ENCODE results near the gene ZBTB20. TPM values are rescaled to one million over a fixed set of nuclear protein-coding genes. Genes with fewer than 3 reads are reported as not detected.
A peak's percentile ranks its signal among the peaks of the same experiment; 100 is the strongest.

The ZBTB20 gene
- total RNA-seq, 2 donors from 2014 or later: 112 to 120 TPM

DNA sequence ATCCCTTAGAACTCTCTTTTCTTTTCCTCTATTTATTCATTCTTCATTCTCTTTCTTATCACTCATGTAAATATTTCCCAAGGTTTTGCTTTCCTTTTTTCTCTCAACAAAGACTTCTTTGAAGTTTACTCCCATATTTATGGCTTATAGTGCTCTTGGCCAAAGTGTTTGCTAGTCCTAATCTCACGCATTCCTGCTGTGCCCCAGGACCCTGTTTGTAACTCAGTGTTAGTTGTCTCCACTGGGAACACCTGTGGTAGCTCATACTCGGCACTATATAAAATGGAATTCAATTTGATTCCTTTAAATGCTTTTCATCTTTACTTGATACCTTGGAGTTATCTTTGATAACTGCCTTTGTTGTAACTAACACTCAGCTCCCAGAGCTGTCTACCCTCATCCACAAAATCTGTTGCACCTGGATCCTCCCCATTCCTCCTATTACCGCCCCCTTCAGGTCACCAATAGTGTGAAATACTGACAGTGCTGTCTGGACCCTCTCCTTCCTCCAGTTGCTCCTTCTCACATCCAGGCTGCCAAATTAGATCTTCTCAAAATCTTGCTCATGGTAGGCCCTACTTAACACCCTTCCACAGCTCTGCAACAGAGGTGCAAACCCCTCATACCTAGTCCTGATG lies 776.4 kb downstream of the ZBTB20 start:
- H3K4me3 ChIP-seq: no peak overlapping the region
- TF ChIP-seq, protein P1, sequence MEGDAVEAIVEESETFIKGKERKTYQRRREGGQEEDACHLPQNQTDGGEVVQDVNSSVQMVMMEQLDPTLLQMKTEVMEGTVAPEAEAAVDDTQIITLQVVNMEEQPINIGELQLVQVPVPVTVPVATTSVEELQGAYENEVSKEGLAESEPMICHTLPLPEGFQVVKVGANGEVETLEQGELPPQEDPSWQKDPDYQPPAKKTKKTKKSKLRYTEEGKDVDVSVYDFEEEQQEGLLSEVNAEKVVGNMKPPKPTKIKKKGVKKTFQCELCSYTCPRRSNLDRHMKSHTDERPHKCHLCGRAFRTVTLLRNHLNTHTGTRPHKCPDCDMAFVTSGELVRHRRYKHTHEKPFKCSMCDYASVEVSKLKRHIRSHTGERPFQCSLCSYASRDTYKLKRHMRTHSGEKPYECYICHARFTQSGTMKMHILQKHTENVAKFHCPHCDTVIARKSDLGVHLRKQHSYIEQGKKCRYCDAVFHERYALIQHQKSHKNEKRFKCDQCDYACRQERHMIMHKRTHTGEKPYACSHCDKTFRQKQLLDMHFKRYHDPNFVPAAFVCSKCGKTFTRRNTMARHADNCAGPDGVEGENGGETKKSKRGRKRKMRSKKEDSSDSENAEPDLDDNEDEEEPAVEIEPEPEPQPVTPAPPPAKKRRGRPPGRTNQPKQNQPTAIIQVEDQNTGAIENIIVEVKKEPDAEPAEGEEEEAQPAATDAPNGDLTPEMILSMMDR (IDR thresholded peaks at IDR 0.05): no peak
- no peak overlapping the region for H3K27ac ChIP-seq
- H3K4me1 ChIP-seq (ENCODE audit: control insufficient read depth in 1 of 2, low read depth in 2 of 2): peaks cover 6 to 16% of the 10 kb centered on the region in 2 donors
- H3K9me3 ChIP-seq: no peaks in the 10 kb centered on the region
- ATAC-seq (ENCODE audit: insufficient number of reproducible peaks, low FRiP score, low read depth) (no peak), DNase-seq (ENCODE audit: low spot score) (no peak)
- no peaks in the 10 kb centered on the region for H3K27me3 ChIP-seq (replicated peaks; ENCODE audit: insufficient read depth)
- no peaks in the 10 kb centered on the region for H3K36me3 ChIP-seq

DNA sequence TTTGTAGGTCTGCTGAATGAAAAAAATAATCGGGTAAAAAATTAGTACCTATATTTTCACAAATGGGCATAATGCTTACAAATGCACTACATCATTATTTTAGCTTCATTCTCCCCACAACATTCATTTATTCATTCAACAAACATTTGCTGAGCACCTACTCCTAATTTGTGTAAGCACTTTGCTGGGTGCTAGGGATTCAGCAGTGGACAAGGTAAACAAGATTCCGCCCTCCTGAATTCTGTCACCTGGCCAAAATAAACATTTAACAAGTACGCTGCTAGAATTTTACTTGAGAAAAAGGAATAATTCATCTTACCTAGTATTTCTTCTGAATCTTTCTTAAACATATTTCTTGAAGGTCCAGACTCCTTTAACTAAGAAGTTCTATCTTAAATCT lies 781.2 kb downstream of the ZBTB20 start:
- H3K27me3 ChIP-seq (replicated peaks; ENCODE audit: insufficient read depth): no peaks in the 10 kb centered on the region
- DNase-seq (ENCODE audit: low spot score) (no peak), ATAC-seq (ENCODE audit: insufficient number of reproducible peaks, low FRiP score, low read depth) (no peak)
- no peak overlapping the region for H3K27ac ChIP-seq
- H3K4me3 ChIP-seq: no peak overlapping the region
- no peaks in the 10 kb centered on the region for H3K9me3 ChIP-seq
- TF ChIP-seq, protein P1 (IDR thresholded peaks at IDR 0.05): no peak
- H3K36me3 ChIP-seq: no peaks in the 10 kb centered on the region
- peaks cover 6 to 42% of the 10 kb centered on the region in 2 donors for H3K4me1 ChIP-seq (ENCODE audit: control insufficient read depth in 1 of 2, low read depth in 2 of 2)

DNA sequence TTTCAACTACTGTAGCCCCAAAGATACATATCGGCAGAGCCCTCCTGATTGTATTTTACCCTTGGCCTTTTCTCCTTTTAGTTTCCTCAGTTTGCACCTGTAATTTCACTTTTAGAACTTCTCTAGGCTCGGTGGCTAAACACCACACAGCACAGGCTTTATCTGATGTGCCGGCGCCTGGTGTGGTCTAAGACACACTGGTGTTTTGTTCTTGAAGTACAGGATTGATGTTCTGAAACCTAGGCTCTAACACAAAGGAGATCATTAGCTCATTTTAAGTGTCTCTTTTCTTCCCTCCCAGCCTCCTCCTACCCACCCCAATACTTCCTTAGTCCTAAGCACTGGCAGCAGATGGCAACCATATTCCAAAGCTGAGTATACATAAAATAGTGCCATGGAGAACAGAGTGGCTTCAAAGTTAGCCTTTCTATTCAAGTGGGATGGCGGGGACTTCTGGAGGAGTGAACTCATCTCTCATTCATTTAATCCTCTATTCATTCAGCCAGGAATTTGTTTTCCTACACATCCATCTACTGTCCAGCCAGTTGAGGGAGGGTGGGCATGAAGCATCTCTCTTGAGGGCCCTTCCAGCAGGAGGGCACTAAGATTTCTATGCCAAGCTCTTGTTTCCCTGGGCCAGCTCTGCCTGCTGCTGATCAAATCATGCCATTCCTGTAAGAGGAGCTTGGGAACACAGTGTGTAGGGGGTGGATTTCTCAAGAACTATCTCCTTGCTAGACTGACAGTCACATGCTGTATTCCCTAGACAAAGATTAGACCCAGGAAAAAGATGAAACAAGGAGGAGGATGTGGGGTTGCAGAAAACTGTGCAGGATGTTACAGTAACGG lies 782.1 kb downstream of the ZBTB20 start:
- DNase-seq (ENCODE audit: low spot score) (no peak), ATAC-seq (ENCODE audit: insufficient number of reproducible peaks, low FRiP score, low read depth) (no peak)
- Histone ChIP-seq H3K27ac (no peak overlapping the region), H3K27me3 (replicated peaks; ENCODE audit: insufficient read depth) (no peaks in the 10 kb centered on the region), H3K9me3 (no peaks in the 10 kb centered on the region), H3K4me1 (ENCODE audit: control insufficient read depth in 1 of 2, low read depth in 2 of 2) (peaks cover 6 to 42% of the 10 kb centered on the region in 2 donors), H3K36me3 (no peaks in the 10 kb centered on the region), H3K4me3 (no peak overlapping the region)
- TF ChIP-seq, protein P1 (IDR thresholded peaks at IDR 0.05): no peak

DNA sequence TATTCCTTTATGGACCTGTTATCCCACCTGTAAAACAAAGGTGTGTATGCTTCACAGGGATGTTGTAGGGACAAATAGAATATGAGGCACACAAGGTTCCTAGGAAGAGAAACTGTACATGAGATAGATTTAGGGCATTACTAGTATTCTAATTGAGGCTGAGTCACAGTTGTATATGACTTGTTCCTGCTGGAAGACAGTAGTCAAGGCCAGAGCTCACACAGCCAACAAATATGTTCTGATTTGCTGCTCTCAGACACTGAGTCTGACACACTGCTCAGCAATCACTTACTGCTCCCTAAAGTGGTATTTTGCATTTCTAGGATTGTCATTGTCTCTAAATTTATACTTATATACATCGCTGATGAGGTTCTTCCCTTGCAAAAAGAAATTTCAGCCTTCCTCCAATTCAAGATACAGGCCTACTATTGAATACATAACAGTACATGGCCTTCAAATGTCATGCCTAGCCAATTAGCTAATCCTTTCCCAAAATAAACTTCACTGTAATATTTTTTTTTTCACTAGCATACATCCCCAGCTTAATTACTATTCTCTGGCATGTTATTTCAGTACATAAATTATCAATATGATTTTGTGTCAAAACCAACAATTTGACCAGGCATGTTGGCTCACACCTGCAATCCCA lies 783.4 kb downstream of the ZBTB20 start:
- TF ChIP-seq, protein P1 (IDR thresholded peaks at IDR 0.05): no peak
- H3K9me3 ChIP-seq: no peaks in the 10 kb centered on the region
- no peaks in the 10 kb centered on the region for H3K27me3 ChIP-seq (replicated peaks; ENCODE audit: insufficient read depth)
- DNase-seq (ENCODE audit: low spot score): no peak
- ATAC-seq (ENCODE audit: insufficient number of reproducible peaks, low FRiP score, low read depth): no peak
- H3K4me1 ChIP-seq (ENCODE audit: control insufficient read depth in 1 of 2, low read depth in 2 of 2): peaks cover 6 to 42% of the 10 kb centered on the region in 2 donors
- no peak overlapping the region for H3K4me3 ChIP-seq
- no peaks in the 10 kb centered on the region for H3K36me3 ChIP-seq
- peak overlapping the region in 1 of 2 donors; percentile 22 for H3K27ac ChIP-seq

DNA sequence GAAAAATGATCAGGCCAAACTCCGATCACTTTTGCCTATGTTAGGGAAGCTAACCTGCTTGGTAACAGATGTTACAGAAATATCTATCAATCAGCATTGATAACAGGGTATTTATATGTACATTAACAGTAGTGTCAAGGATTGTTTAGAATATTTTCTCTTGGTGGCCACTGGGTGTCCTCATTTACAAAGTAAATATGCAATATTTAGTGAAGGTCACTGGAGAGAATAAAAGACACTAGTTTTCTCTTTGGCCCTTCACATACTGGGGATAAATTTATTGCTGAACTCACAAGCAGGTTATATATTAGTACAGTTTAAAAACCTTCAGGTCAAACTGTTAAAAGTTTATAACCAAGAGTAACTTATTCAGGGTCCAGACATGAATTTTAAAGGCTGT lies 784.3 kb downstream of the ZBTB20 start:
- Histone ChIP-seq H3K27ac (no peak overlapping the region), H3K27me3 (replicated peaks; ENCODE audit: insufficient read depth) (no peaks in the 10 kb centered on the region), H3K4me3 (no peak overlapping the region), H3K4me1 (ENCODE audit: control insufficient read depth in 1 of 2, low read depth in 2 of 2) (peaks cover 6 to 42% of the 10 kb centered on the region in 2 donors), H3K36me3 (no peaks in the 10 kb centered on the region), H3K9me3 (no peaks in the 10 kb centered on the region)
- ATAC-seq (ENCODE audit: insufficient number of reproducible peaks, low FRiP score, low read depth): no peak
- DNase-seq (ENCODE audit: low spot score): no peak
- TF ChIP-seq, protein P1 (IDR thresholded peaks at IDR 0.05): peak; percentile 28
